Activated naive CD8-positive, alpha-beta T cell treated with anti-CD3 and anti-CD28 coated beads, Interleukin-2, amount 10 ng/mL, durations not matched to agents 7 days and 5 days (primary cell): ENCODE measurements around the gene UCK1. TPM values are rescaled to one million over a fixed set of nuclear protein-coding genes. Genes with fewer than 3 reads are reported as not detected.
"Not testable (repeated sequence)": the region's sequence is repeated elsewhere in the genome, so short reads cannot be mapped to it uniquely, and the experiment has no call there.

Source experiments
- ATAC-seq: fragments of 150-1000 bp; cut with Tn5 transposase; one replicate; pipeline ENCODE4 v1.10.0; 2021; ENCODE audit warnings: low read depth, moderate library complexity
- POLR2A ChIA-PET: fragments of 350-600 bp; sonication (Branson Sonifier 250); formaldehyde crosslinking; loops from one replicate; lab custom pipeline; 2021; ENCODE audit warnings: antibody characterized with exemption; lab: Charles Lee
- DNase-seq: peaks from one replicate; pipeline ENCODE4 v3.0.0; 2021
- H3K27ac Mint-ChIP-seq: one replicate; pipeline ENCODE4 v1.8.0; 2022; ENCODE audit warnings: mild to moderate bottlenecking, mixed read lengths
- H3K27me3 Mint-ChIP-seq: one replicate; pipeline ENCODE4 v1.8.0; 2022; ENCODE audit warnings: mild to moderate bottlenecking, moderate library complexity, mixed read lengths
- H3K36me3 Mint-ChIP-seq: one replicate; pipeline ENCODE4 v1.8.0; 2021; ENCODE audit warnings: mild to moderate bottlenecking, mixed read lengths
- H3K4me1 Mint-ChIP-seq: one replicate; pipeline ENCODE4 v1.8.0; 2021; ENCODE audit warnings: mixed read lengths
- H3K4me3 Mint-ChIP-seq: one replicate; pipeline ENCODE4 v1.8.0; 2022; ENCODE audit warnings: mild to moderate bottlenecking, moderate library complexity, mixed read lengths
- H3K9me3 Mint-ChIP-seq: one replicate; pipeline ENCODE4 v1.8.0; 2021; ENCODE audit warnings: mixed read lengths
- total RNA-seq, 2 experiments: library from RNA; stranded (reverse); gene quantifications; one replicate each; pipeline ENCODE4 v1.2.3, GENCODE V29; 2021

UCK1 gene
- total RNA-seq, 2 experiments from 2014 or later: 30.6 to 38.8 TPM

DNA sequence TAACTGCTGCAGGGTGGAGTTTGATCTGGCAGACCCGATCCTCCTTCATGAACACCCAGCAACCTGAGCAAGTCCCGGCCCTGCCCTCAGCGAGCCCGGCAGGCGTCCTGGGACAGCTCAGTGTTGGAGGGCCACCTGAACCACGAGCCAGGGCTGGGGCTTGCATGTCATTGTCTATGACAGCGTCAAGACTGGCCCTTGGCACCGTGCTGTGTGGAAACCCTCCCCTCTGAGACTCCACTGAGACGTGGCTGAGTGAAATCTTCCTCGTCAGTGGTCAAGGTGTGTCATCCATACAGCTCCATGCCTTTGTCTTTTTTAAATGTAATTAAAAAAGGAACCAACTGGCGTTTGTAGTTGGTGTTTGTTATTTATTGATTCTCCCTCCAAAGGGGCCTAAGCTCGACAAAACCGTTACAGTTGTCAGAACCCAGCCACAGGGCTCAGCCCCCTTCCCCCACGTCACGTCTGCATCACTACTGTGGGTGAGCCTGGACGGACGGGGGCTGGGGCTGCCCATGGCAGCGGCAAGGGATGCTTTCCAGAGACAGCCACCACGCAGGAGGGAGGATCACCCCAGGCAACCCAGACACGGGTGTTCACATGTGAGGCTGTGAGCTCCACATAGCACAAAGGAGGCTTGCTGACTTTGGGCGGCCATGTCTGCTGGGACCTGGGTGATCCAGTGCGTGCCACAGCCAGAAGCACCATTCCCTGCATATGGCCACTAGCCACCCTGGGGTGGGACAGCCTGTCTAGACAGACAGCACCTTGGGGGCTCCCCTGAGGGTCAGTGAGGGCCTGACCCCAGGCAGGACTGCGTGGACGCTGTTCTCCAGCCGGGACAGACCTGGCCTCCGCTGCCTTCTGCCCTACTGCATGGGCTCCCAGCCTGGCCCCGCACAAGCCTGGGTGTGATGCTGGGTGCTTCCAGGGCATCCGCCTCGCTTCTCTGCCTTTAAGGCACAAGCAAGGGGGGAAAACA is 7.3 kb downstream of the UCK1 start:
- no peak overlapping the region for H3K4me3 Mint-ChIP-seq
- H3K36me3 Mint-ChIP-seq: peaks cover 10% of the 10 kb centered on the region
- DNase-seq (no peak), ATAC-seq (peak; percentile 13)
- no peaks in the 10 kb centered on the region for H3K9me3 Mint-ChIP-seq
- no peaks in the 10 kb centered on the region for H3K27me3 Mint-ChIP-seq
- H3K27ac Mint-ChIP-seq: no peak overlapping the region
- POLR2A ChIA-PET: interaction anchor here (0.8 to 1.0 kb wide), 2 partner anchors 10 to 11 kb away, joined by 4 to 6 read pairs; no protein-coding TSS in a partner anchor
- H3K4me1 Mint-ChIP-seq: no peaks in the 10 kb centered on the region

DNA sequence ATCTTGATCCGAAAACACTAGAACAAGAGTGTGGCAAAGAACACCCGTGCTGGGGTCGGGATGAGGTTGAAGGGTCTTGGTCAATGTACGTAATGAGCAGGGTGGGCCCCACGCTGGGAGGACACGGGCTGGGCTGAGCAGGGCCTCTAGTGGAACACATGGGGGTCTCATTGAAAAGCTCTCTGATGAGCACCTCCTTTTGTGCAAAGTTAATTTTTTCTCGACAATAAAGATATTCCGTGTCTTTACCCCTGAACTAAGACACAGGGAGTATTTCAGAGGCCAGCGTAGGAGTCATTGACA is 8.0 kb downstream of the UCK1 start:
- DNase-seq (no peak), ATAC-seq (no peak)
- Mint-ChIP-seq H3K9me3 (no peaks in the 10 kb centered on the region), H3K27ac (no peak overlapping the region), H3K27me3 (no peaks in the 10 kb centered on the region), H3K36me3 (peaks cover 6% of the 10 kb centered on the region), H3K4me1 (no peaks in the 10 kb centered on the region), H3K4me3 (no peak overlapping the region)
- POLR2A ChIA-PET: interaction anchor here (0.8 to 1.0 kb wide), 2 partner anchors 10 to 12 kb away, joined by 4 to 6 read pairs; no protein-coding TSS in a partner anchor

- H3K27ac Mint-ChIP-seq: no peak overlapping the region
- H3K4me3 Mint-ChIP-seq: no peak overlapping the region
- H3K36me3 Mint-ChIP-seq: peaks cover 6% of the 10 kb centered on the region
Measured at GRCh38 chr9:131522257-131523085, 8.6 kb downstream of the UCK1 start.

GRCh38 chr9:131521822-131522221 is 9.2 kb downstream of the UCK1 start:
- peaks cover 6% of the 10 kb centered on the region for H3K36me3 Mint-ChIP-seq

More at GRCh38 chr9:131522257-131523085, 8.6 kb downstream of the UCK1 start:
- POLR2A ChIA-PET: interaction anchor here (0.8 to 1.0 kb wide), 2 partner anchors 9 to 12 kb away, joined by 4 to 6 read pairs; no protein-coding TSS in a partner anchor
- H3K9me3 Mint-ChIP-seq: no peaks in the 10 kb centered on the region
- ATAC-seq (no peak), DNase-seq (no peak)
- H3K27me3 Mint-ChIP-seq: no peaks in the 10 kb centered on the region
- no peaks in the 10 kb centered on the region for H3K4me1 Mint-ChIP-seq

DNA sequence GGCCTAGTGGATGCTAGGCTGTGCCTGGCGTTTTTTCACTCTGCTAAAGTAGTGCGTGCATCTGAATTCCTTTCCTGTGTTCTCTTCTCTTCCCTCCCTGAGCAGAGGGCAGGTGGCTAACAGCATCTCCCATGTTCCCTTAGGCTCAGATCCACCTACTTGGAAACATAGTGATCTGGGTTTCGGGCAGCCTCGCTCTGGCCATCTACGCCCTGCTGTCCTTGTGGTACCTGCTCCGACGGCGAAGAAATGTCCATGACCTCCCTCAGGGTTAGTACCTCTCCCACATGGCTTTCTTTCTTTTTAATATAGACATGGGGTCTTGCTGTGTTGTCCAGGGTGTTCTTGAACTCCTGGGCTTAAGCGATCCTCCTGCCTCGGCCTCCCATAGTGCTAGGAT is 9.9 kb downstream of the UCK1 start:
- ATAC-seq: no peak
- POLR2A ChIA-PET: no interaction called here
- Mint-ChIP-seq H3K4me1 (no peaks in the 10 kb centered on the region), H3K27me3 (no peaks in the 10 kb centered on the region), H3K4me3 (no peak overlapping the region), H3K27ac (no peak overlapping the region), H3K36me3 (peaks cover under 1% of the 10 kb centered on the region), H3K9me3 (no peaks in the 10 kb centered on the region)
- DNase-seq: no peak

More at GRCh38 chr9:131521822-131522221, 9.2 kb downstream of the UCK1 start:
- Mint-ChIP-seq H3K4me1 (no peaks in the 10 kb centered on the region), H3K27ac (no peak overlapping the region), H3K9me3 (no peaks in the 10 kb centered on the region), H3K27me3 (no peaks in the 10 kb centered on the region), H3K4me3 (no peak overlapping the region)
- POLR2A ChIA-PET: no interaction called here
- DNase-seq (no peak), ATAC-seq (no peak)

GRCh38 chr9:131520503-131520902 is 10.6 kb downstream of the UCK1 start:
- POLR2A ChIA-PET: no interaction called here
- Mint-ChIP-seq H3K27ac (no peak overlapping the region), H3K36me3 (no peaks in the 10 kb centered on the region), H3K9me3 (no peaks in the 10 kb centered on the region), H3K27me3 (no peaks in the 10 kb centered on the region), H3K4me1 (no peaks in the 10 kb centered on the region), H3K4me3 (no peak overlapping the region)
- ATAC-seq (no peak), DNase-seq (no peak)

- DNase-seq (no peak), ATAC-seq (no peak)
- no peaks in the 10 kb centered on the region for H3K9me3 Mint-ChIP-seq
- H3K27me3 Mint-ChIP-seq: no peaks in the 10 kb centered on the region
- no peak overlapping the region for H3K4me3 Mint-ChIP-seq
- H3K27ac Mint-ChIP-seq: no peak overlapping the region
- POLR2A ChIA-PET: no interaction called here
- H3K36me3 Mint-ChIP-seq: no peaks in the 10 kb centered on the region
- no peaks in the 10 kb centered on the region for H3K4me1 Mint-ChIP-seq
Measured at GRCh38 chr9:131518553-131518952, 12.5 kb downstream of the UCK1 start.

DNA sequence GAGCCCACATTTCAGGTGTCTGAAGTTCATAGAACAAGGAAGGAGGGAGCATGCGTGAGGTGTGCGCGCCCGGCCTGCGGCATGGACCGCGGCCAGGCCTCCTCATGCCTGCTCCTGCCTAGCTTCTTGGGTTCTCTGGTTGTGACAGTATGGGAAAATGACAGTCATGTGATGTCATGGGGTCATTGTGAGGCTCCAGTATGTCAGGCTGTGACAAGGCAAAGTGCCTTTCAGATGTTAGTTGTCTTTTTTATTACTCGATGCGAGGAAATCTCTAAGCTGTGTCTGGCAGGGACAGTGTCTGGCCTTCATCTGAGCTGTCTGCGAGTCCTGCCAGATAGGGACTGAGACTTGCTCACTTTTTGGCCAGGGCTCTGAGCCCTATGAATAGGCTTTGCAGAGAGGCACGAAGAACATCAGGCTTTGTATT is 13.3 kb downstream of the UCK1 start:
- Mint-ChIP-seq H3K27me3 (no peaks in the 10 kb centered on the region), H3K4me3 (no peak overlapping the region), H3K36me3 (no peaks in the 10 kb centered on the region), H3K9me3 (no peaks in the 10 kb centered on the region), H3K27ac (no peak overlapping the region), H3K4me1 (no peaks in the 10 kb centered on the region)
- POLR2A ChIA-PET: no interaction called here
- DNase-seq (no peak), ATAC-seq (no peak)

DNA sequence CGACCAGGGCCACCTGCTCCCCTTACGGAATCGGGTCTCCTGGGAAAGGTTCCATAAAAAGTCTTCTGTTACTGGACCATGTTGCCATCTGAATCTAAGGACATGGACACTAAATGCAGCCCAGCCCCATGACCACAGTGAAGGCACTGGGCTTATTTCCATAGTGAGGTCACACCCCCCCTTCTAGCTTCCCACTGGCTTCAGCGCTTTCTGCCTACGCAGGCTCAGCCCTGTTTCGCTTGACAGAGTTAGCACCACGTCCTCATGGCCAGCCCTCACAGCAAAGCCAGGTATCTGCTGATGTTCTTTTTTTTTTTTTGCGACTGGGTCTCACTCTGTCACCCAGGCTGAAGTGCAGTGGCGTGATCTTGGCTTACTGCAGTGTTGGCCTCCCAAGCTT is 14.1 kb downstream of the UCK1 start:
- no peak overlapping the region for H3K27ac Mint-ChIP-seq
- ATAC-seq: no peak

DNA sequence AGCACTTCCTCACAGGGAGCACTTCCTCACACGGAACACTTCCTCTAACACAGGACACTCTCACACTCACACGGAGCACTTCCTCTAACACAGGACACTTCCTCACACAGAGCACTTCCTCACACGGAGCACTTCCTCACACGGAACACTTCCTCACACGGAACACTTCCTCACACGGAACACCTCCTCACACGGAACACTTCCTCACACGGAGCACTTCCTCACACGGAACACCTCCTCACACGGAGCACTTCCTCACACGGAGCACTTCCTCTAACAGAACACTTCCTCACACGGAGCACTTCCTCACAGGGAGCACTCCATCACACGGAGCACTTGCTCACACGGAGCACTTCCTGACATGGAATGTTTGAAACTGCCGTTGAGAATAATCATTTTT is 15.0 kb downstream of the UCK1 start:
- DNase-seq (no peak), ATAC-seq (no peak)
- no peaks in the 10 kb centered on the region for H3K4me1 Mint-ChIP-seq
- no peaks in the 10 kb centered on the region for H3K9me3 Mint-ChIP-seq
- no peaks in the 10 kb centered on the region for H3K27me3 Mint-ChIP-seq
- no peaks in the 10 kb centered on the region for H3K36me3 Mint-ChIP-seq
- POLR2A ChIA-PET: no interaction called here
- H3K27ac Mint-ChIP-seq: no peak overlapping the region
- no peak overlapping the region for H3K4me3 Mint-ChIP-seq

More for the DNA sequence above, 14.1 kb downstream of the UCK1 start:
- Mint-ChIP-seq H3K4me3 (no peak overlapping the region), H3K27me3 (no peaks in the 10 kb centered on the region), H3K4me1 (no peaks in the 10 kb centered on the region), H3K36me3 (no peaks in the 10 kb centered on the region), H3K9me3 (no peaks in the 10 kb centered on the region)
- POLR2A ChIA-PET: no interaction called here
- DNase-seq: no peak

GRCh38 chr9:131515559-131516031 is 15.5 kb downstream of the UCK1 start:
- H3K4me1 Mint-ChIP-seq, POLR2A ChIA-PET, H3K27ac Mint-ChIP-seq, H3K4me3 Mint-ChIP-seq, H3K36me3 Mint-ChIP-seq, H3K27me3 Mint-ChIP-seq, ATAC-seq, DNase-seq, H3K9me3 Mint-ChIP-seq: not testable (repeated sequence)

- H3K4me3 Mint-ChIP-seq: no peak overlapping the region
- no peaks in the 10 kb centered on the region for H3K4me1 Mint-ChIP-seq
- no peaks in the 10 kb centered on the region for H3K9me3 Mint-ChIP-seq
- POLR2A ChIA-PET: interaction anchor here (1.0 to 1.4 kb wide), 2 partner anchors 10 kb away, joined by 4 read pairs; no protein-coding TSS in a partner anchor
- DNase-seq: no peak
- peaks cover 6% of the 10 kb centered on the region for H3K36me3 Mint-ChIP-seq
- H3K27me3 Mint-ChIP-seq: no peaks in the 10 kb centered on the region
- no peak overlapping the region for H3K27ac Mint-ChIP-seq
- no peak for ATAC-seq
Measured at GRCh38 chr9:131513177-131513576, 17.9 kb downstream of the UCK1 start.

GRCh38 chr9:131511880-131512279 is 19.2 kb downstream of the UCK1 start:
- ATAC-seq: no peak
- peaks cover 6% of the 10 kb centered on the region for H3K36me3 Mint-ChIP-seq

More at GRCh38 chr9:131511880-131512279, 19.2 kb downstream of the UCK1 start:
- H3K4me1 Mint-ChIP-seq: no peaks in the 10 kb centered on the region
- no peaks in the 10 kb centered on the region for H3K9me3 Mint-ChIP-seq
- POLR2A ChIA-PET: interaction anchor here (0.5 to 1.4 kb wide), 2 partner anchors 8 to 22 kb away, joined by 4 to 5 read pairs; no protein-coding TSS in a partner anchor
- H3K27me3 Mint-ChIP-seq: no peaks in the 10 kb centered on the region
- no peak for DNase-seq
- H3K4me3 Mint-ChIP-seq: no peak overlapping the region
- H3K27ac Mint-ChIP-seq: no peak overlapping the region
